Gastroesophageal sphincter (tissue), 4 donors: ENCODE results near the gene MAPT. TPM values are rescaled to one million over a fixed set of nuclear protein-coding genes. Genes with fewer than 3 reads are reported as not detected.

ENCODE experiments used
- ATAC-seq: fragments of 150-250 bp; one replicate; pipeline ENCODE4 v1.9.1; 2016; ENCODE audit warnings: mild to moderate bottlenecking, moderate library complexity
- H3K27ac ChIP-seq, 4 donors: fragments of 200-600 bp; sonication (generic) in 3 of 4; 1 replicate in 3 of 4; 2 replicates in 1 of 4; pipeline ENCODE4 v1.5.1; 2016 to 2019
- H3K27me3 ChIP-seq: fragments of 200-600 bp; sonication (generic); one replicate; pipeline ENCODE4 v1.5.1; 2019
- H3K36me3 ChIP-seq, 2 donors: fragments of 200-600 bp; sonication (generic); one replicate each; pipeline ENCODE4 v1.5.1; 2019; ENCODE audit warnings: control low read depth in 1 of 2
- H3K4me1 ChIP-seq, 3 donors: fragments of 200-600 bp; sonication (generic); 1 replicate in 2 of 3; 2 replicates in 1 of 3; pipeline ENCODE4 v1.5.1; 2016 to 2019; ENCODE audit warnings: control low read depth in 2 of 3
- H3K4me3 ChIP-seq, 2 donors: fragments of 200-600 bp; sonication (generic); one replicate each; pipeline ENCODE4 v1.5.1; 2019; ENCODE audit warnings: mild to moderate bottlenecking in 1 of 2, moderate library complexity in 1 of 2
- H3K9me3 ChIP-seq, 3 donors: fragments of 200-600 bp; sonication (generic); one replicate each; pipeline ENCODE4 v1.5.1; 2017 to 2019; ENCODE audit warnings: control low read depth in 2 of 3
- EP300 ChIP-seq: sonication (generic); formaldehyde crosslinking; IDR thresholded peaks from one replicate; pipeline ENCODE4 v1.6.1; 2017; ENCODE audit warnings: antibody characterized with exemption, mild to moderate bottlenecking
- POLR2A ChIP-seq, 2 donors: fragments of 450-650 bp; IDR thresholded peaks; one replicate each; pipeline ENCODE4 v1.6.1; 2017; ENCODE audit warnings: antibody characterized with exemption in 2 of 2, mild to moderate bottlenecking in 2 of 2, moderate library complexity in 1 of 2
- POLR2AphosphoS5 ChIP-seq: sonication (generic); formaldehyde crosslinking; IDR thresholded peaks from one replicate; pipeline ENCODE4 v1.6.1; 2017; ENCODE audit warnings: antibody characterized with exemption
- WGBS, 2 donors: methylation state at CpG; one replicate each; pipeline ENCODE4 v1.1.5; 2018; ENCODE audit warnings: low coverage in 1 of 2; 5-methylcytosine and 5-hydroxymethylcytosine counted together
- total RNA-seq, 4 donors: library from RNA; depleted of rRNA; stranded (reverse); fragments of >200 nt; gene quantifications; one replicate each; pipeline ENCODE4 v1.1.0, GENCODE V29; 2016
- TF ChIP-seq, protein P1 (sequence below), 4 experiments: fragments of 200-600 bp in 2 of 4; fragments of 450-650 bp in 2 of 4; sonication (generic) in 1 of 4; IDR thresholded peaks; one replicate each; pipeline ENCODE4 v1.5.1; 2017 to 2019; ENCODE audit warnings: antibody characterized with exemption in 4 of 4, mild to moderate bottlenecking in 2 of 4, moderate library complexity in 2 of 4

MAPT gene
- total RNA-seq, 4 donors from 2014 or later: 3.4 to 12.2 (median 8.5) TPM

DNA sequence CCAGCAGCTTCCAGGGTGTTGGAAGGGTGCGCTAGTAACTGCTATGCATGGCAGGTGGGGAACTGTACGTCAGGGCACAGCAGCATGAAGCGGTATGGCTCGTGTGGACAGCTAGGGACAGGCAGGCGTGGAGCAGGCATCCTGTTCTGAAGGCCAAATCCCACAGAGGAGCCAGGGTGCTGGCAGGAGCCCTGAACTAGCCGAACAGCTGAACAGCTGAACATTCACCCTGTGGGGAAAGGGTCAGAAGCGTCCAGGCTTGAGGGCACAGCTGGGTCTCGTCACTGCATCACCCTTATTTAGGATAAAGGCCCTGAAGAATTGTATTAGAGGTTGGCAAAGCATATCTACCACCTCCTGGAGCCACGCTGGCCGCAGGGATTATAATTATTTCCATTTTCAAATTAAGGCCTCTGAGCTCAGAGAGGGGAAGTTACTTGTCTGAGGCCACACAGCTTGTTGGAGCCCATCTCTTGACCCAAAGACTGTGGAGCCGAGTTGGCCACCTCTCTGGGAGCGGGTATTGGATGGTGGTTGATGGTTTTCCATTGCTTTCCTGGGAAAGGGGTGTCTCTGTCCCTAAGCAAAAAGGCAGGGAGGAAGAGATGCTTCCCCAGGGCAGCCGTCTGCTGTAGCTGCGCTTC lies 101.4 kb downstream of the MAPT start:
- 78 to 100% methylated on average over 1 to 12 of the region's 14 CpGs for WGBS, 2 donors
- H3K9me3 ChIP-seq: no peaks in the 10 kb centered on the region
- H3K36me3 ChIP-seq: no peaks in the 10 kb centered on the region
- H3K4me3 ChIP-seq: no peak overlapping the region
- no peaks in the 10 kb centered on the region for H3K27me3 ChIP-seq
- TF ChIP-seq, protein P1, sequence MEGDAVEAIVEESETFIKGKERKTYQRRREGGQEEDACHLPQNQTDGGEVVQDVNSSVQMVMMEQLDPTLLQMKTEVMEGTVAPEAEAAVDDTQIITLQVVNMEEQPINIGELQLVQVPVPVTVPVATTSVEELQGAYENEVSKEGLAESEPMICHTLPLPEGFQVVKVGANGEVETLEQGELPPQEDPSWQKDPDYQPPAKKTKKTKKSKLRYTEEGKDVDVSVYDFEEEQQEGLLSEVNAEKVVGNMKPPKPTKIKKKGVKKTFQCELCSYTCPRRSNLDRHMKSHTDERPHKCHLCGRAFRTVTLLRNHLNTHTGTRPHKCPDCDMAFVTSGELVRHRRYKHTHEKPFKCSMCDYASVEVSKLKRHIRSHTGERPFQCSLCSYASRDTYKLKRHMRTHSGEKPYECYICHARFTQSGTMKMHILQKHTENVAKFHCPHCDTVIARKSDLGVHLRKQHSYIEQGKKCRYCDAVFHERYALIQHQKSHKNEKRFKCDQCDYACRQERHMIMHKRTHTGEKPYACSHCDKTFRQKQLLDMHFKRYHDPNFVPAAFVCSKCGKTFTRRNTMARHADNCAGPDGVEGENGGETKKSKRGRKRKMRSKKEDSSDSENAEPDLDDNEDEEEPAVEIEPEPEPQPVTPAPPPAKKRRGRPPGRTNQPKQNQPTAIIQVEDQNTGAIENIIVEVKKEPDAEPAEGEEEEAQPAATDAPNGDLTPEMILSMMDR (IDR thresholded peaks at IDR 0.05): no peak
- TF ChIP-seq EP300 (no peak), POLR2AphosphoS5 (no peak), POLR2A (IDR thresholded peaks at IDR 0.05) (no peak)
- no peak for ATAC-seq
- no peaks in the 10 kb centered on the region for H3K4me1 ChIP-seq
- no peak overlapping the region for H3K27ac ChIP-seq

DNA sequence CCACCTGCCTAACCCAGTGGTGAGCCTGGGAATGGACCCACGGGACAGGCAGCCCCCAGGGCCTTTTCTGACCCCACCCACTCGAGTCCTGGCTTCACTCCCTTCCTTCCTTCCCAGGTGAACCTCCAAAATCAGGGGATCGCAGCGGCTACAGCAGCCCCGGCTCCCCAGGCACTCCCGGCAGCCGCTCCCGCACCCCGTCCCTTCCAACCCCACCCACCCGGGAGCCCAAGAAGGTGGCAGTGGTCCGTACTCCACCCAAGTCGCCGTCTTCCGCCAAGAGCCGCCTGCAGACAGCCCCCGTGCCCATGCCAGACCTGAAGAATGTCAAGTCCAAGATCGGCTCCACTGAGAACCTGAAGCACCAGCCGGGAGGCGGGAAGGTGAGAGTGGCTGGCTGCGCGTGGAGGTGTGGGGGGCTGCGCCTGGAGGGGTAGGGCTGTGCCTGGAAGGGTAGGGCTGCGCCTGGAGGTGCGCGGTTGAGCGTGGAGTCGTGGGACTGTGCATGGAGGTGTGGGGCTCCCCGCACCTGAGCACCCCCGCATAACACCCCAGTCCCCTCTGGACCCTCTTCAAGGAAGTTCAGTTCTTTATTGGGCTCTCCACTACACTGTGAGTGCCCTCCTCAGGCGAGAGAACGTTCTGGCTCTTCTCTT lies 102.1 kb downstream of the MAPT start:
- Histone ChIP-seq H3K4me1 (no peaks in the 10 kb centered on the region), H3K36me3 (no peaks in the 10 kb centered on the region), H3K27me3 (no peaks in the 10 kb centered on the region), H3K9me3 (no peaks in the 10 kb centered on the region), H3K4me3 (no peak overlapping the region), H3K27ac (no peak overlapping the region)
- ATAC-seq: no peak
- TF ChIP-seq POLR2AphosphoS5: no peak
- TF ChIP-seq POLR2A (IDR thresholded peaks at IDR 0.05): no peak
- TF ChIP-seq, protein P1 (IDR thresholded peaks at IDR 0.05): no peak
- TF ChIP-seq EP300: no peak
- 80% methylated on average over 3 of the region's 31 CpGs; no CpG with 5 or more reads in 1 of the 2 donors for WGBS, 2 donors

DNA sequence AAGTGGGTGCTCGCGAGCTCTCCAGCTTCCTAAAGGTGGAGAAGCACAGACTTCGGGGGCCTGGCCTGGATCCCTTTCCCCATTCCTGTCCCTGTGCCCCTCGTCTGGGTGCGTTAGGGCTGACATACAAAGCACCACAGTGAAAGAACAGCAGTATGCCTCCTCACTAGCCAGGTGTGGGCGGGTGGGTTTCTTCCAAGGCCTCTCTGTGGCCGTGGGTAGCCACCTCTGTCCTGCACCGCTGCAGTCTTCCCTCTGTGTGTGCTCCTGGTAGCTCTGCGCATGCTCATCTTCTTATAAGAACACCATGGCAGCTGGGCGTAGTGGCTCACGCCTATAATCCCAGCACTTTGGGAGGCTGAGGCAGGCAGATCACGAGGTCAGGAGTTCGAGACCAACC lies 102.8 kb downstream of the MAPT start:
- no CpG with 5 or more reads among the region's 13 CpGs for WGBS, 2 donors
- no peak for ATAC-seq
- TF ChIP-seq EP300: no peak
- TF ChIP-seq POLR2AphosphoS5: no peak
- TF ChIP-seq, protein P1 (IDR thresholded peaks at IDR 0.05): no peak
- no peak for TF ChIP-seq POLR2A (IDR thresholded peaks at IDR 0.05)
- Histone ChIP-seq H3K36me3 (no peaks in the 10 kb centered on the region), H3K4me3 (no peak overlapping the region), H3K9me3 (no peaks in the 10 kb centered on the region), H3K27me3 (no peaks in the 10 kb centered on the region), H3K4me1 (no peaks in the 10 kb centered on the region), H3K27ac (no peak overlapping the region)

DNA sequence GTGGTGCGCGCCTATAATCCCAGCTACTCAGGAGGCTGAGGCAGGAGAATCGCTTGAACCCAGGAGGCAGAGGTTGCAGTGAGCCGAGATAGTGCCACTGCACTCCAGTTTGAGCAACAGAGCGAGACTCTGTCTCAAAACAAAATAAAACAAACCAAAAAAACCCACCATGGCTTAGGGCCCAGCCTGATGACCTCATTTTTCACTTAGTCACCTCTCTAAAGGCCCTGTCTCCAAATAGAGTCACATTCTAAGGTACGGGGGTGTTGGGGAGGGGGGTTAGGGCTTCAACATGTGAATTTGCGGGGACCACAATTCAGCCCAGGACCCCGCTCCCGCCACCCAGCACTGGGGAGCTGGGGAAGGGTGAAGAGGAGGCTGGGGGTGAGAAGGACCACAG lies 103.3 kb downstream of the MAPT start:
- TF ChIP-seq POLR2AphosphoS5: no peak
- no peak for TF ChIP-seq EP300
- TF ChIP-seq, protein P1 (IDR thresholded peaks at IDR 0.05): no peak
- TF ChIP-seq POLR2A (IDR thresholded peaks at IDR 0.05): no peak
- 83 to 85% methylated on average over 5 of the region's 9 CpGs for WGBS, 2 donors
- Histone ChIP-seq H3K27ac (no peak overlapping the region), H3K36me3 (no peaks in the 10 kb centered on the region), H3K4me1 (peaks cover 0 to 4% (median 0%) of the 10 kb centered on the region in 3 donors), H3K9me3 (no peaks in the 10 kb centered on the region), H3K27me3 (no peaks in the 10 kb centered on the region), H3K4me3 (no peak overlapping the region)
- no peak for ATAC-seq
